ENCODE results near the gene TNFRSF13B. TPM values are rescaled to one million over a fixed set of nuclear protein-coding genes. Genes with fewer than 3 reads are reported as not detected.
"Not testable (repeated sequence)": the region's sequence is repeated elsewhere in the genome, so short reads cannot be mapped to it uniquely, and the experiment has no call there.

TNFRSF13B gene
- total RNA-seq, 1 experiment from 2014 or later = 0.28 TPM

DNA sequence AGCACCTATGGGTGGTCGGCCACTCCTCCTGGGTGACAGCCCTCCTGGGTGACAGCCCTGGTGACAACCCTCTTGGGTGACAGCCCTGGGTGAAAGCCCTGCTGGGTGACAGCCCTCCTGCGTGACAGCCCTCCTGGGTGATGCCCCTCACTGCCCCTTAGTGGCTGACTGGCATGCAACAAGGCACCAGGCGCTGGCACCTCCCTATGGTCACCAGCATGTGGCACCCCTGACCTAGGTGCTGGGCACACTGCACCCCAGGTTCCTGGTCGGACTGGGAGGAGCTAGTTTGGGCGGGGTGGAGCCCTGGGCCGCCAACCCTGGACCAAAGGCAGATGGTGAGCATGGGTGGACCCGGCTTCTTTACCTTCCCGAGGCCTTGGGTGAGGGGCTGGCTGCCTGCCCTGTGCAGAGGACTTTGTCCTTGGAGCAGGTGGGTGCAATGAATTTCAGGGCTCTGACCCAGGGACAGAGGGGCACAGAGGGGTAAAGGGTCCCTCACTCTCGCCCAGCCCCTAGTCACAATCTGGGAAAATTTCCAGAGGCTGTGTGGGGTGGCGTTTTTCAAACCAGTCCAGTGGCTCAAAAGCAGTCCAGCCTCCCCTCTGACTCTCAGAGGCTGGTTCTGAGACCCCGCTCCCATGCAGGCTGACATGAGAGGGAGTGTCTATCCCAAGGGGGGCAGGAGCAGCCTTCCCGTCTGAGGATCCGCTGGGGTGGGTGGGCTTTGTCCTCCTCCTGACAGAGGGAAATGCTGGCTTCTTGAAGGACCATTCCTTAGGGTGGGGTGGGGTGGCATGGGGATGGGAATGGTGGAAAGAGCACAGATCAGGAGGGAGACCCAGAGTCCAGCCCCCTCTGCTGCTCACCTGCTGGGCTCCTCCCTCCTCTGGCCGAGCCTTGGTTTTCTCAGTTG lies 25.9 kb upstream of the TNFRSF13B start:
- H2BK12ac ChIP-seq (ENCODE audit: insufficient read length, low read depth, low read length) = no peak overlapping the region
- no peaks in the 10 kb centered on the region for H3K27me3 Mint-ChIP-seq (ENCODE audit: low read depth)
- H4K20me1 ChIP-seq (ENCODE audit: control insufficient read depth, insufficient read depth, insufficient read length) = no peaks in the 10 kb centered on the region
- no peak for TF ChIP-seq CTCF (conservative IDR thresholded peaks at IDR 0.05)
- H3K4me2 ChIP-seq (ENCODE audit: insufficient read depth, insufficient read length, low read length) = no peak overlapping the region
- peaks cover 2 to 3% of the 10 kb centered on the region in 2 experiments; a peak in 2 of 5 replicates for H3K9me3 Mint-ChIP-seq
- H3K14ac ChIP-seq (ENCODE audit: insufficient read depth, low read length) = no peak overlapping the region
- H2BK120ac ChIP-seq (ENCODE audit: low read depth, low read length, poor library complexity, severe bottlenecking) = no peak overlapping the region
- H3K9me3 ChIP-seq (ENCODE audit: control insufficient read depth, low read depth, low read length) = no peaks in the 10 kb centered on the region
- no peak overlapping the region for H4K8ac ChIP-seq (replicated peaks; ENCODE audit: insufficient read length, low read depth, low read length)
- no peak overlapping the region for H3K18ac ChIP-seq (ENCODE audit: insufficient read length, low read depth, low read length)
- H3K23me2 ChIP-seq (ENCODE audit: insufficient read length, low read depth, low read length, poor library complexity, severe bottlenecking) = no peaks in the 10 kb centered on the region
- no peak overlapping the region for H3K4me3 Mint-ChIP-seq
- no peak for DNase-seq
- no peak overlapping the region for H3T11ph ChIP-seq (ENCODE audit: low read length)
- no peak overlapping the region for H2BK20ac ChIP-seq (ENCODE audit: low read depth, low read length, poor library complexity, severe bottlenecking)
- no peaks in the 10 kb centered on the region for H3K4me1 ChIP-seq (ENCODE audit: insufficient read depth, low read length)
- H2BK15ac ChIP-seq (ENCODE audit: low read depth, low read length) = no peak overlapping the region
- H2BK5ac ChIP-seq (ENCODE audit: insufficient read length, low read length) = no peak overlapping the region
- no peaks in the 10 kb centered on the region for H3K27me3 ChIP-seq (ENCODE audit: insufficient read depth, low read length)
- peaks cover 2 to 7% of the 10 kb centered on the region in 2 experiments; a peak in 2 of 4 replicates for H3K4me1 Mint-ChIP-seq
- WGBS (ENCODE audit: extremely low coverage, insufficient read length, low lambda C conversion rate) = no CpG with 5 or more reads among the region's 14 CpGs
- no peak overlapping the region for H3K4ac ChIP-seq (ENCODE audit: low read depth, low read length)
- no peaks in the 10 kb centered on the region for H3K79me2 ChIP-seq (ENCODE audit: insufficient read depth, low read length)
- H3K23ac ChIP-seq (ENCODE audit: insufficient read length, low read depth, low read length) = no peak overlapping the region
- H3K27ac ChIP-seq (ENCODE audit: insufficient read length, low read depth, low read length) = no peak overlapping the region
- H3K9ac ChIP-seq (ENCODE audit: extremely low read depth, insufficient read length, low read length) = no peak overlapping the region
- H3K56ac ChIP-seq (ENCODE audit: insufficient read length, low read depth, low read length) = no peak overlapping the region
- no peak overlapping the region for H2AK5ac ChIP-seq (ENCODE audit: insufficient read length, low read length)
- H3K27ac Mint-ChIP-seq = no peak overlapping the region
- no peak overlapping the region for H4K91ac ChIP-seq (ENCODE audit: insufficient read length, low read depth, low read length)
- peaks cover 0 to 1% (median 0%) of the 10 kb centered on the region in 3 experiments; a peak in 1 of 7 replicates for H3K36me3 Mint-ChIP-seq (ENCODE audit: insufficient read depth in 1 of 3, low read depth in 3 of 3)
- H2AFZ ChIP-seq (ENCODE audit: low read length) = no peak overlapping the region
- no peak overlapping the region for H4K5ac ChIP-seq (ENCODE audit: insufficient read length, low read depth, low read length)
- H3K79me1 ChIP-seq (ENCODE audit: insufficient read depth, low read depth, low read length, poor library complexity, severe bottlenecking) = no peaks in the 10 kb centered on the region

DNA sequence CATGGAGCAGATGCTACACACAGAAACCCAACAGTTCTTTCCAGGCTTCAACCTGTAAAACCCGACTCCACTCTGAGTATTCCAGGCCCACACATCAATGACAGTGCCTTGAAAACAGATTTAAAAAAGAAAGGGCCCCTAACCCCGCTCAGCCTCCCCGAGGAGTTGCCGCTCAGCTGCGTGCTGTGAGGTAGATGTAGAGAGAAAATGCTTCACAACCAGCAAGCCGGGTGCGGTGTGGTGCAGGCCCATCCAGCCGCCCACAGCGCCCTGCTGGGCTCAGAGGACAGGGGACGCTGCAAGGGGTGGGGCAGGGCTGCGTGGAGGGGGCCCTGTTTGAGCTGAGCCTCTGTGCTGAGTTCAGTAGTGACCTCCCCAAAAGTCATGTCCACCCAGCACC lies 24.8 kb upstream of the TNFRSF13B start:
- not testable (repeated sequence) for H4K20me1 ChIP-seq (ENCODE audit: control insufficient read depth, insufficient read depth, insufficient read length); H3K18ac ChIP-seq (ENCODE audit: insufficient read length, low read depth, low read length); H3K56ac ChIP-seq (ENCODE audit: insufficient read length, low read depth, low read length); H3K4ac ChIP-seq (ENCODE audit: low read depth, low read length); H3K9me3 Mint-ChIP-seq; H4K91ac ChIP-seq (ENCODE audit: insufficient read length, low read depth, low read length); H2BK5ac ChIP-seq (ENCODE audit: insufficient read length, low read length); H3K27ac Mint-ChIP-seq; H3K4me1 Mint-ChIP-seq; H2AK5ac ChIP-seq (ENCODE audit: insufficient read length, low read length); H3K4me1 ChIP-seq (ENCODE audit: insufficient read depth, low read length); H3K36me3 Mint-ChIP-seq (ENCODE audit: insufficient read depth in 1 of 3, low read depth in 3 of 3); H3K4me2 ChIP-seq (ENCODE audit: insufficient read depth, insufficient read length, low read length); H3K14ac ChIP-seq (ENCODE audit: insufficient read depth, low read length); H3T11ph ChIP-seq (ENCODE audit: low read length); H2BK20ac ChIP-seq (ENCODE audit: low read depth, low read length, poor library complexity, severe bottlenecking); H3K9me3 ChIP-seq (ENCODE audit: control insufficient read depth, low read depth, low read length); H3K79me2 ChIP-seq (ENCODE audit: insufficient read depth, low read length); H3K23me2 ChIP-seq (ENCODE audit: insufficient read length, low read depth, low read length, poor library complexity, severe bottlenecking); H3K27me3 ChIP-seq (ENCODE audit: insufficient read depth, low read length); H2BK120ac ChIP-seq (ENCODE audit: low read depth, low read length, poor library complexity, severe bottlenecking); H3K79me1 ChIP-seq (ENCODE audit: insufficient read depth, low read depth, low read length, poor library complexity, severe bottlenecking); H3K27ac ChIP-seq (ENCODE audit: insufficient read length, low read depth, low read length); H4K8ac ChIP-seq (replicated peaks; ENCODE audit: insufficient read length, low read depth, low read length); H2AFZ ChIP-seq (ENCODE audit: low read length); H2BK12ac ChIP-seq (ENCODE audit: insufficient read length, low read depth, low read length); H4K5ac ChIP-seq (ENCODE audit: insufficient read length, low read depth, low read length); DNase-seq; H3K4me3 Mint-ChIP-seq; H3K27me3 Mint-ChIP-seq (ENCODE audit: low read depth); H2BK15ac ChIP-seq (ENCODE audit: low read depth, low read length); H3K23ac ChIP-seq (ENCODE audit: insufficient read length, low read depth, low read length); H3K9ac ChIP-seq (ENCODE audit: extremely low read depth, insufficient read length, low read length)
- no CpG with 5 or more reads among the region's 11 CpGs for WGBS (ENCODE audit: extremely low coverage, insufficient read length, low lambda C conversion rate)

Data from H9 (cell line).